GM18498 (cell line): ENCODE measurements around the gene VIPR2.

Experiments
- ATAC-seq: cut with Tn5 transposase; IDR thresholded peaks from one replicate; pipeline ENCODE4 v1.9.1; 2021; ENCODE audit warnings: mild to moderate bottlenecking, moderate library complexity; ENCODE audit not compliant: unreplicated experiment

The VIPR2 gene

DNA sequence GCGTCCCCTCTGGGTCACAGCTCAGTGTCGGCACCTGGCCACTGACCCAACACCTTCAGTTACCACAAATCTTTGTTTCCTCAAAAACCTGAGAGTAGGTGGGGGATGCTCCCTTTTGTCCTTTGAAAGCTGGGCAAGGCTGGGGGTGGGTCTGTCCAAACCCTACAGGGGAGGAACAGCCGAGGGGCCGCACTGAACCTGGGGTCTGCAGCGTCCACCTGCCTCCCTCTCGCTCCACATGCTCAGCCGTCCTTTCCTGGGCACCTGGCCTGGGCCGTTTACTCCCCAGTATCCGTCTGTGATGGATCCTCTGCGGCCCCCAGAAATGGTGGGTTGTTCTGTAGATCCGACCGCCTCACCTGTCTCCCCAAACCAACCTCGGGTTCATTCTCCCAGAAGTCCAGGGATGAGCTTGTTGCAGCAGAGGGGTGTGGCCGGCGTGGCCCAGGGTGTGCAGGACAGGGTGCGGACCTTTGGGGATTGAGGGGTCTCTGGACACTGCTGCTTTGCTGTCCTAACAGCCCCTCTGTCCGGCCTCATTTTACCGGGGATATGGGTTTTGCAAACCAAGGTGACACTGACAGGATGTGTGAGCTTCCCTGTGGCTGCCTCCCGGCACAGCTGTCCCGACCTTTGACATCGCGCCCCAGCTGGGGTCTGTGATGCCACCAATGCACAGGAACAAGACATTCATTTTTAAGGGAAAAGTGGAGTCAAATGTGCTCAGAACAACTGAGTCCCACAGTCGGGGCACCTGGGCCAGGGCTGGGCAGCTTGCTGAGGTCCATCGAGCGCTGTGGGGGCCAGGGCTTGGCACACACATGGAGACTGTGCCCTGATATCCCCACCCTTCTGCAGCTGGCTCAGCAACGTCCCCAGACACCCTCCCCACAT, 115.9 kb downstream of the VIPR2 start:
- no peak for ATAC-seq

DNA sequence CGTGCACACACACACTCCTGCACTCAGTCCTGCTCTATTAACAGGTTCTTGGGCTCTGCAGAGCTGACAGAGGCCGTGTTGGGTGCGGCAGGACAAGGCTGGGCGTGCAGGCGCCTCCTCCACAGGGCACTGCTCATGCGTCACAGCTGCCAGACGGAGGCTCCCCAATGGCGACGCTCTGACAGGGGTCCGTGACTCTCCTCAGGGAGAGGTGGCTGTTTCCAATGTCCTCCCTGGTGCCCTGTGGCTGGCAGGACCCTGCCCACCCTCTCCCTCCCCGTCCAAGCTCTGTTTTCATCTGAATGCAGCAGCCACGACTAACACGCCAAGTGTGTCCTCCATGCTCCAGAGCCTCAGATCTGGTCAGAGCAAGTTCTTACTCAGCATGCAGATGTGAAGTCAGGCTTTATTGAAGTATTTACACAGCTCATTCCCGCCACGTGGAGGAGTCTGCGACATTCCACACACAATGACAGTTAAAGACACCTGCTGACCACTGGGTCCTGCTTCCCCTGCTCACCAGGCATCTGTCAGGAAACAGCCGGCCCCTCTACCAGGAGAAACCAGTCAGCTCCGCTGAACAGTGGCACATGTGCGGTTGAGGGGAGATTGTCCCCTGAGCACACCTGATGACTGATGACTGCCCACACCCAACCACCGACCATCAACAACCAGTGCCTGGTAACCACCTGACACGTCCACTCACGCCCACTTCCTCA, 116.7 kb downstream of the VIPR2 start:
- ATAC-seq: no peak

DNA sequence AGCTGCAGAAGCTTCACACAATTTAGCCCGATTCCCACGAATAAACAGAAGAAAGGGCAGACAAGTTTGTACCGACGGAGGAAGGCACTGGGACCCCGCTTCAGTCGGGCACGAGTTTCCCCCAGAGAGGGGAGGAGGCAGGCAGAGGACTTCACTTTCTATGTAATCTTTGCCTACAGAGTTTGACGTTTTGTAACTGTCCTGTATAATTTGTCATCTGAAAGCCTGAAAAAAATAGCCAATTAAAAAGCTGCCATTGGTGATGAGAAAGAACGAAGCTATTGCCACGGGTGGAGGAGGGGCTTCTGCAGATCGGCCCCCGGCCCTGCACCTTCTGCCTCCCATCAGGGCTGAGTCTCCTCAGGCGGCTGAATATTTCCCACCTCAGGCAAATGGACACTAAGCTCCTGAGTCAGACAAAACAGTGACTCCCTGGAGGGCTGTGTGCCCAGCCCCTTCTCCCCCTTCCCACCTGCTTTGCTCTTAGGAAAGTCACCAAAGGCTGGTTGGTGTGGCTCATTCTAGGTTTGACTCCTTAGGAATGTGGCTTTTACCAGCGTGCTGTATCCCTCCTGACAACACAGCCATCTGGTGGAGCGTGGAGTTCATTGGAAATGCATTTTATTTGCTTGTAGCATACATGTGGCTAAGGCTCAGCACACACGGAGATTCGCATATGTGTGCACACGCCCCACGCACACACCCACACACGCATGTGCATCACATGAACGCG, 117.4 kb downstream of the VIPR2 start:
- ATAC-seq: no peak

DNA sequence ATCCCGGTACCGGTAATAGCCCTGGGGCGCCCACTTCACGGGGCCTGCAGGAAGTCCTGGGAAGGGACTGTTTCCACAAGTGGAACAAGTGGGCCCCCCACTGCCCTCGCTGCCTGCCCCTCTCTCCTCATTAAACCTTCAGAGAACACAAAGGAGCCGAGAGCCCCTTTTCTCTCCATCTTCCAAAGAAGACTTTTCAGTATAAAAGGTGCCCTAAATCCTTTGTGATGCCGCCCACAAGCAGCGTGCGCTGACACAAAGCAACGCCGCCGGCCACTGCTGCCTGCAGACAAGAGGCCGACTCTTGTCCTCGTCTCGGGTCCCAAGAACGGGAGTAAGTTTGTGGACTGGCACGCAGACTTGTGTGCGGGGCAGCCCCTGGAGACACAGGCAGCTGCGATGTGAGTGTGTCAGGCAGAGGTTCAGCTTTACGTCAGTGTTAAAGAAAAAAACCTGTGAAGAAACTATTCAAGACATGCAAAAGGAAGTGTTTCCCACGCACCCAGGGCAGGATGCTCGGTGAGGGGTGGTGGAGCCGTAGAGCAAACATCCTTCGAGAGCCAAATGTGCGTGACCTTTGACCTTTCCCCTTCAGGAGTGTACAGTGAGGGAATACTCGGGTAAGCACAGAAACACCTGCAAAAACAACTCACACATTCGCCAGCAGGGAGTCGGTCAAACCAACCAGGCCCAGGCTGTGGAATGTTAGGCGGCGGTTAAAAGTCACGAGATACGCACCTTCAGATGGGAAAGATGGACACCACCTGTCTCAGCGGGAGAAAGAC, 118.2 kb downstream of the VIPR2 start:
- ATAC-seq: no peak

DNA sequence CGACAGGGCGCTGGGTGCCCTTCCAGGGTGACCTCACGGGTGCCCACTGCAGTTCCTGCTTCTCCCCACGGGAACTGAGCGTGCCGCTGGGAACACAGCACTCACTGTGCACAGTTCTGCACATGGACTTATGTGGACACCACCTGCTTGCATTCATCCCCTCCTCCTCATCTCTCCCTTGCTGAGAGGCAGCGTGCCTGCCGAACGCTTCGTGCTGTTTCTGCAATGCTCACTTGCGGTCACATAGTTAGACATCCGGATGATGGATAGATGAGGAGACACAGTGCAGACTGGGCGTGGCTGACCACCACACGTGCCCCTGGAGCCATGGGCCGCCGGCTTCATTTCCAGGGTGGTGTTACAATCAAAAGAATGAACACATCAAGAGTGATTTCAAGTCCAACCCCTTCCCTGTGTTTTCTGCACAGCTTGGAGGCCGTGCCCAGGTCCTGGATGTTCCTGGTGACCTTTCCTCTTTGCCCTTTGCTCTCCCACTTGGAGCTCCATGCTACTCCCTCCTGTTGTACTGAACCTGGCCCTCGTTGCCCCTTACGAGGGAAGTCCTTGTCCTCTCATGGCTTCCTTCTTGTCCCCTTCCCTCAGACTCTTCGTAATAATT, 119.4 kb downstream of the VIPR2 start:
- no peak for ATAC-seq

DNA sequence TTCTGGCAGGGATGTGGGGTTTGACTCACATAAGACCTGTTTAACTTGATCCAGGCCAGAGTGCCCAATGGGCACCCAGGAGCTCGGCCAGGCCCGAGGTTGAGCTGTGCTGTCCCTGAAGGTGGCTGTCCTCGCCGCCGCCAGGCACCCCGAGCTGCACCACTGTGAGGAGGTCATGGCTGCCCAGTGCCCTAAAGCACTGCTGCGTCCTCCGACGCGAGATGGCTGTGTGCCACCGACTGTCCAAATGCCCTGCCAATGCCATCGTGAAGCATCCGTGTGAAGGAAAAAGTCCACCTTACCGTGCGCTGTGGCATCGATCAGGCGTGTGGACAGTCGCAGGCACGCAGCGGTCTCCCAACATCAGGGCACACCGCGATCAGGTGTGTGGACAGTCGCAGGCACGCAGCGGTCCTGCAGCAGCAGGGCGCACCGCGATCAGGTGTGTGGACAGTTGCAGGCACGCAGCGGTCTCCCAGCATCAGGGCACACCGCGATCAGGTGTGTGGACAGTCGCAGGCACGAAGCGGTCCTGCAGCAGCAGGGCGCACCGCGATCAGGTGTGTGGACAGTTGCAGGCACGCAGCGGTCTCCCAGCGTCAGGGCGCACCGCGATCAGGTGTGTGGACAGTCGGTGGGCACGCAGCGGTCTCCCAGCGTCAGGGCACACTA, 120.3 kb downstream of the VIPR2 start:
- no peak for ATAC-seq

DNA sequence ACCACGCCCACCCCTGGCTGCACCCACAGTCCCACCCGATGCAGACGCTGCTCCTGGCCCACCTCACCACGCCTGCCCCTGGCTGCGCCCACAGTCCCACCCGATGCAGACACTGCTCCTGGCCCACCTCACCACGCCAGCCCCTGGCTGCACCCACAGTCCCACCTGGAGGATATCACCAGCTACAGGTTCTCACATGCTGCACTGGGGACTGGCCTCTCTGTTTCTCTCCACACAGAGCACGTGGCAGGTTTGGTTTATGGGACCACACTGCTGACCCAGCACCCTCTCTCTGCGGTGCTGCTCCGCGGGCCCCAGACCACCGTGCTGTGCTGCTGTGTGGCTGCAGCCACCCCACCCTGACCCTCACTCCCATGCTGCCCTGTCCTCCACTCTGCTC, 120.9 kb downstream of the VIPR2 start:
- ATAC-seq: no peak

DNA sequence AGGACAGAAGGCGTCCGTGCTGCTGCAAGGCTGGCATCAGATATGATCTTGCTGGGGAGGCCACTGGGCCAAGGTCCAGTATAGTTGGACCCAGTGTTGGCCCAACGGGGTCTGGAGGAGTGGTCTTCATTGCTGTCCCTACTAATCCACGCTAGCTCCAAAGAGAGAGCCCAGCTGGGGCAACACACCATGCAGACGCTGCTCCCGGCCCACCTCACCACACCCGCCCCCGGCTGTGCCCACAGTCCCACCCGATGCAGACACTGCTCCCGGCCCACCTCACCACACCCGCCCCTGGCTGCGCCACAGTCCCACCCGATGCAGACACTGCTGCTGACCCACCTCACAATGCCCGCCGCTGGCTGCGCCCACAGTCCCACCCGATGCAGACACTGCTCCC, 121.5 kb downstream of the VIPR2 start:
- ATAC-seq: no peak

DNA sequence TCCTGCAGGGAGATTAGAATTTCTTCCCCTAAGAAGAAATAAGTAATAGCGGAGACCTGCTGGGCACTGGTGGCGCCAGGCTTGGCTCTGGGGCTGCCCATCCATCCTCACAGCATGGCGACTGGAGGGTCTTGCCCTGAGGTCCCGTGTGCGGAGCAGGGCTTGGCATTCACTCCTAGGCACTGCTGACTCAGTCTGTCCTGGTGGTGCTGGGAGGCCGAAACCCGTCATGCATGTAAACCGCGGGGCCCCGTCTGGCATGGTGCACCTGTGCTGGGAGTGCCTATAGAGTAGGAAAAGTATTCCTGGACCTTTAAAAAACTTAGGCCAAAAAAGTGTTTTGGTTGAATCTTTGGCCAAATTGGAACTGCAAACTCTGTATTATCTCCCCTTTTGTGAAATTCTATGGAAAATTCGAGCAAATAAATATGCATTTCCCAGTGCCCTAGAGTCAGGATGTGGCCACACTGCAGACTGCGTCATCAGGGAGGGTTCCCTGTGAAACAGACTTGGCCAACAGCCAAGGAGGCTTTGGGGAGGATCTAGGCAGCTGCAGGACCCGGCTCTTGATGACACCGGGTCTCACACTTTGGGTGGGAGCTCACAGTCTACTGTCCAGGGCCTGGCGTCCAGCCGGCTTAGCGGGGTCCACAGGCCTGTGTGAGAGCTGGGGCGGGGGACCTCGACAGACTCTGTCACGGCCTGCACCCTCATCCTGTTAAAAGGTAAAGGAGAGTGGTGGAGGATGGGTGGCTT, 122.3 kb downstream of the VIPR2 start:
- ATAC-seq: no peak

DNA sequence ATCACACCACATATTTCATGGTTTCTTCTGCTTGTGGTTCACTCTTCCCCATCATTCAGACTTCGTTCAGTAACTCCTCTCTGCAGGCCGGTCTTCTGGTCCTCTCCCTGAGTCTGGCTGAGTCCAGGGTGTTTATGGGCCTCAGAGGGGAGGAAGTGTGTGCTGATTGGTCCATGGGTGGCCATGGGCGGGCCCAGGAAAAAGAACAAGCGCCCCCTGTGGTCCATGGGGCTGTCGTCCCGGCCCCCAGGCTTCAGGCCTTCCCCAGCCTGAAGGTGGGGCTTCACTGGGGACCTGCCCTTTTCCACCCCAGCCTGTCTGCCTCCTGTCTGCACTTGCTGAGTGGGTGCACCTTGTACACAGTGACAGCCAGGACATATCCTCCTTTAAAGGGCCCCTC, 123.7 kb downstream of the VIPR2 start:
- ATAC-seq: no peak

DNA sequence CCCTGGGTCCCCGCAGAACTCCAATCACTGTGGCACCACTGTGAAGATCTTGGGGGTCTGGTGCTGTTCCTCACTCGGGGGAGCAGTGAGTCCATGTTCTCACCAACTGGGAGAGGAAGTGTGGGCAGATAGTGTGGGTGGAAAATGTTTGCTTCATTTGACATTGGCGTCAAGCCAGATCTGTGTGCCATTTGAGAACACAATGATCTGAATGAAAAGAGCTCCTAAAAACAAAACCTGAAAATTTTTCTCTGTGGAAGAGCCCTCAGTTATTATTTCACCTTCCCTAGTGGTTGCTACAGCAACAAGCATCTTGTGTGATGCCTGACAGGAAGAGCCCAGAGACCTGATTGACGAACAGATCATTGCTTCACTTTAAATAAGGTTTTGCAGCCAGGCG, 125.6 kb downstream of the VIPR2 start:
- ATAC-seq: no peak

DNA sequence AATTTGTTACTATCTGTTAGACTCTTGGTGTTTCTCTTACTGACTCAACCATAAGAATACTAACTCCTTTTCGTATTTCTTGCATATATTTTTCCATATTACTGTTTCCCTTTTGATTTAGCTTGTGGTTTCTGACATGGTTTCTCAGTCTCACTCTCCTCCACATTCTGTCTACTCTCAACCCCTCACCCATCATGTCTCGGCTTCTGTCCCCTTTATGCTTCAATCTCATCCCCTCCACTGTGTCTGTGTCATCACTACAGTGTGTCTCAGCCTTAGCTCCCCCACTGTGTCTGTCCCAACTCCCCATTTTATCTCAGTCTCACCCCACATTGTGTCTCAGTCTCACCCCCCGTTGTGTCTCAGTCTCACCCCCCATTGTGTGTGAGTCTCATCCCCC, 126.9 kb downstream of the VIPR2 start:
- no peak for ATAC-seq

DNA sequence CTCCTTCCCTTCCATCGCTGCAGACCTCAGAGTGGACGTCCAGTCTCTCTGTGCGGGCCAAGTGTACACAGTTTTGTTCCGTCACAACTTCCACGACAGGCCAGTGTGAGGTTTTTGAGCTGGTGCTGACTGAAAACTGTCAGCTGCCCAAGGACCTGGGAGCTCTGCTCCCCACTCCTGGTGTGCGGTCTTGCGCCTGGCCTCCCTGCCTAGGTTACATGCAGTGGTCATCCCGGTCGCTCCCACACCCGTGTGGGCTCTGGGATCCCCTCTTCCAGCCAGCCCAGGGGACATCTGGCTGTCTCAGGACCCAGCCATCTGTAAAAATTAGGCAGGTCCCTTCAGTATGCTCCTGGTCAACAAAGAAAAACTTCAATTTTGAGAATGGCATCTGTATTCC, 127.5 kb downstream of the VIPR2 start:
- no peak for ATAC-seq

DNA sequence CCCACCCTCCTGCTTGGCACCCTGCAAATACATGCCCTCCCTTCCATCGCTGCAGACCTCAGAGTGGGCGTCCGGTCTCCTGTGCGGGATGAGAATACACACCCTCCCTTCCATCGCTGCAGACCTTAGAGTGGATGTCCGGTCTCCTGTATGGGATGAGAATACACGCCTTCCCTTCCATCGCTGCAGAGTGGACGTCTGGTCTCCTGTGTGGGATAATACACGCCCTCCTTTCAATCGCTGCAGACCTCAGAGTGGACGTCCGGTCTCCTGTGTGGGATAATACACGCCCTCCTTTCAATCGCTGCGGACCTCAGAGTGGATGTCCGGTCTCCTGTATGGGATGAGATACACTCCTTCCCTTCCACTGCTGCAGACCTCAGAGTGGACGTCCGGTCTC, 128.1 kb downstream of the VIPR2 start:
- ATAC-seq: no peak

DNA sequence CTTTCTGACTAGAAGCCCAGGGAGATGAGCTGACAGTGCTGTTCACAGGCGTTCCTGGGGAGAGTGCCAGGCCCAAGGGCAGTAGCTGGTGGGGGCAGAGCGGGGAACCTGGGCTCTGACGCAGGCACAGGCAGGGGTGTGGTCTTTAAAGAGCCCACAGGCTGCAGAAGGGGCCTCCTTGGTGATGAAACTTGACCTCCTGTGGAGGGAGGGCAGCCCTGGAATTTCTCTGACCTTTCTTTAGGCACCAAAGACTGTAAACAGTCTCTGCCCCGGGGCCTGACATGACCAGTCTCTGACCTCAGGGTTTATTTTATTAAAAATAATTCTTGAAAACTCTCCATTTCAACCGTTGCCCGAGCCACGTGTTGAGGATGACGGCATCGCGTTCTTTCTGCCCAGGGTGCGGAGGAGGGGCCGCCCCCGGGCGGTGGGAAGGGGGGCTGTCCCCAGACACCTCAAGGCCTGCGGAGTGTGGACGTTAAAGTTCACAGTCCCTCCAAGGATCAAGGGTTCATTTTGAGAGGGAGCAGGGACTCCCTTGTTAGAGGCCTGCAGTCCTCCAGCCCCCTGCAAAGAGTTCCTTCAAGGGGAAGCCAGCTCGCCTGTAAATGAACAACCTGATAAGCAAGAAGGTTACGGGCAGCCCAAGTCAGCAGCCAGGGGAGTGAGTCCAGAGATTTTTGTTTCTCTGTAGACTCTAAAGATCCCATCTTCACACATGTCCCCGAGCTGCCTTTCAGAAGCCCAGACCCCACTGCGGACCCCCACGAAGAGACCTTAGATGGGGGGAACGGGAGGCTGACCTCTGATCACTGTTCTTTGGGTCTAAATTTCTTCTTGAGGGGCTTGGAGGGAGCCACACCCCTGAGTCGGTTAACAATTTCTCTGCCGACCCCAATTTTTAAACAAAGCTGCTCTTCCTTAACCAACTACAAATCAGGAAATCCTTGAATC, 128.9 kb downstream of the VIPR2 start:
- ATAC-seq: no peak

DNA sequence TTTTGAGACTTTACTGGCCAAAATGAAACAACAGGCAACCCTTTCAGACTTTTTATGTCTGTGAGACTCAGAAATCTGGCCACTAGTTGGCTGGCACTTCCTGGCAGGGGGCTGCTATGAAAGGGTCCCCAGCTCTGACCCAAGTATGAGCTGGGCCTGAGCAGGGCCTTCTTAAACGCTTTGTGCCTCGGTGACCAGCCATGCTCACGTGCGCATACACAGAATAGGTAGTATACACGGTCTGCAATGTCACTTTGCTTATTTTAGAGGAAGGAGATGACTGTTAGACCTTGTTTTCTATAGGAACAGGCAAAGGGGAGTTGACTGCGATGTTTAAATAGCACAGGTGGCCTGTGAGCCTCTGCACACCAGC, 129.6 kb downstream of the VIPR2 start:
- no peak for ATAC-seq

DNA sequence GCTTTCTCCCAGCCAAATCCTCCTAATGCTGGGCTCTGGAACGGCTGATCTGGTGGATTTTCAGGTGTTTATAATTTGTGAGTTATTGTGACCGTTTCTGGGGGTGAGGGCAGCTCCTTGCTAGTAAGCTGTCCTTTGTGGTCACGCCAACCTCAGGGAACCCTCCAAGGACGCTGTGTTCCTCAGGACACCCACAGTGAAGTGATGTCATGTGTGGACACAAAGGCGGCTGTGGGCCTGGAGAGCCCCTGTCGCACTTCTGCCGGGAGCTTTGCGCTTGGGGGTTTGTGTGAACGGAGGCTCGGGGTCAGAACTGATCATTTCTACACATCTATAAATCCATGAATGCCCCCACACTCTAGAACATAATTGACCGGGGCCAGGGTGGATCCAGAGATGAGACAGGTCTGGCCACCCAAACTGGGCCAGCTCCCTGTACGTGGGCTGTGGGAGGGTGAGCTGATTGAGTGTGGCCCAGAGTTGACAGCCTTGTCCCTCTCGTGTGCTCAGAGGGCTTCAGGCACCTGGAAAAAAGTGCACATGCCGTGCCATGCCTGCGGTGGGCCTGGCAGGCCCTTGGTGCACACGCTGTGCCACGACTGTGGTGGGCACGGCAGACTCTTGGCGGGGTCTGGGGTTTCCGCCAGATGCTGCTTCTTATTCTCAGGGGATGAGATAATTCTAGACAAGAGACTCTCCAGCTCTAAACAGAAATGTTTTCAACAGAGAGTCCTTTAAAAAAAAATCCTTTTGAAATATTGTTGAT, 130.2 kb downstream of the VIPR2 start:
- no peak for ATAC-seq
